DND-41 (cell line): ENCODE measurements around the gene DLK1.

Source experiments
- ATAC-seq: fragments of 200-7000 bp; cut with Tn5 transposase; 3 replicates; pipeline ENCODE4 v1.9.1; 2021; ENCODE audit warnings: low read depth; ENCODE audit not compliant: insufficient read depth
- DNase-seq: peaks from one replicate; pipeline ENCODE4 v3.0.0-alpha.2; 2020
- H2AFZ ChIP-seq: 2 replicates; pipeline ENCODE4 v1.6.0; 2012; ENCODE audit warnings: low read depth, low read length
- H3K27ac ChIP-seq: 2 replicates; pipeline ENCODE4 v1.5.1; 2012; ENCODE audit warnings: low read length, inconsistent platforms
- H3K27me3 ChIP-seq: fragments of 200-600 bp; sonication (generic); 2 replicates; pipeline ENCODE4 v1.6.0; 2012; ENCODE audit warnings: low read length, mild to moderate bottlenecking, inconsistent platforms; ENCODE audit not compliant: insufficient read depth, poor library complexity
- H3K36me3 ChIP-seq: 2 replicates; pipeline ENCODE4 v1.5.1; 2012; ENCODE audit warnings: low read length, inconsistent platforms; ENCODE audit not compliant: insufficient read depth
- H3K4me1 ChIP-seq: 2 replicates; pipeline ENCODE4 v1.5.1; 2012; ENCODE audit warnings: mild to moderate bottlenecking, low read length; ENCODE audit not compliant: insufficient read depth
- H3K4me2 ChIP-seq: 2 replicates; pipeline ENCODE4 v1.6.0; 2012; ENCODE audit warnings: mild to moderate bottlenecking, moderate library complexity, low read length, inconsistent platforms; ENCODE audit not compliant: insufficient read depth
- H3K4me3 ChIP-seq, 2 experiments: fragments of 200-600 bp in 1 of 2; shearing (Covaris generic) in 1 of 2; 2 replicates each; pipeline ENCODE4 v1.5.1; 2012 to 2016; ENCODE audit warnings: inconsistent platforms in 2 of 2, low read length in 2 of 2, mild to moderate bottlenecking in 2 of 2, low read depth in 1 of 2, moderate library complexity in 1 of 2
- H3K79me2 ChIP-seq: 2 replicates; pipeline ENCODE4 v1.6.0; 2012; ENCODE audit warnings: low read length, inconsistent platforms; ENCODE audit not compliant: insufficient read depth
- H3K9ac ChIP-seq: 2 replicates; pipeline ENCODE4 v1.6.0; 2012; ENCODE audit warnings: low read depth, mild to moderate bottlenecking, inconsistent platforms, low read length, moderate library complexity
- H3K9me3 ChIP-seq: 2 replicates; pipeline ENCODE4 v1.5.1; 2012; ENCODE audit warnings: low read length, moderate library complexity, mild to moderate bottlenecking, inconsistent platforms; ENCODE audit not compliant: insufficient read depth, severe bottlenecking
- H4K20me1 ChIP-seq: 2 replicates; pipeline ENCODE4 v1.6.0; 2012; ENCODE audit warnings: low read length; ENCODE audit not compliant: insufficient read depth
- CTCF ChIP-seq: IDR thresholded peaks from 2 replicates; pipeline ENCODE4 v1.5.1; 2012; ENCODE audit warnings: borderline replicate concordance, low read length, moderate library complexity, mild to moderate bottlenecking; ENCODE audit not compliant: poor library complexity, severe bottlenecking; ENCODE audit errors: extremely low read depth
- EZH2 ChIP-seq: IDR thresholded peaks from 3 replicates; pipeline ENCODE4 v1.6.1; 2012; ENCODE audit warnings: borderline replicate concordance, low read depth, mild to moderate bottlenecking, moderate library complexity, low read length, inconsistent platforms; ENCODE audit not compliant: severe bottlenecking

Gene DLK1

DNA sequence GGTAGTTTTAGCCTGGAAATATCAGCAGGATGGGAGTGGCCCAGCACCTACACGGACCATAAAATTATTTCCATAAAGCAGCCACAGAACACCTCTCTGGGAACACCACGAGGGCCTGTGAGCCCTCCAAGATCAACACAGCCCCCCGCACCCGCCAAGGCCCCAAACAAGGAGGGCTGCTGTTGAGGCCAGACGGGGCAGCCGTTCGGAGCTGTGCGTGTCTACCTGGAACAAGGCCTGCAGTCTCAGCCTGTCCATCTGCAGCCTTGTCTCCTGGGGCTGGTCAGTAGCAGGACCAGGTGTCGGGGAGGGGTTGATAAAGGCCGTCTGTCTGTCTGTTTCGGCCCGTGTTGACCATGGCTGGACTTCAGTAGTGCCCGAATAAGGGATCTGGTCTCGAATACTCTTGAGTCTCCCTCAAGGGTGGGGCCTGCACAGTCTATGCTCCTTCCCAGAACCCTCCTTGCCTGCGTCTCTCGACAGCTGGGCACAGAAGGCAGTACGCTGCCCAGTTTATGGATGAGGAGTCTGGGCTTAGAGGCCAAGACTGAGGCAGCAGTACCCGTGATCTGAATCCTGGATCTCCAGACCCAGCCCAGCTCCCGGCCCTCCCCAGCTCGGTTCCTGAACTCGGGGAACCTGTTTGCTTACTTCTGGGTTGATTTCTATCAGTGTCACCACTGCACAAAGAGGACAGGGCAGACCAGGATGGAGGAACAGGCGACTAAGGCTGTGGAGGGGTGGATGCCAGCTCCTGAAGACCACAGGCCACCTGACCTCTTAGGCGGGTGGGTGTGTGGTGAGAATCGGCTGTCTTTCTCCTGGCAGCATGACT lies 23.1 kb upstream of the DLK1 start:
- Histone ChIP-seq H3K9me3 (no peaks in the 10 kb centered on the region), H3K27ac (no peak overlapping the region), H3K4me1 (no peaks in the 10 kb centered on the region), H3K9ac (no peak overlapping the region), H3K27me3 (peaks cover 30% of the 10 kb centered on the region), H2AFZ (no peak overlapping the region), H3K4me2 (no peak overlapping the region), H3K4me3 (no peak overlapping the region), H4K20me1 (no peaks in the 10 kb centered on the region), H3K36me3 (no peaks in the 10 kb centered on the region), H3K79me2 (no peaks in the 10 kb centered on the region)
- no peak for DNase-seq
- no peak for ATAC-seq
- no peak for TF ChIP-seq EZH2
- TF ChIP-seq CTCF = no peak

GRCh38 chr14:100706200-100706599 lies 20.5 kb upstream of the DLK1 start:
- no peaks in the 10 kb centered on the region for H3K36me3 ChIP-seq
- H3K9ac ChIP-seq = no peak overlapping the region
- ATAC-seq = no peak
- DNase-seq = no peak
- H2AFZ ChIP-seq = no peak overlapping the region
- H3K27me3 ChIP-seq = peaks cover 24% of the 10 kb centered on the region
- H3K4me2 ChIP-seq = no peak overlapping the region
- no peak overlapping the region for H3K4me3 ChIP-seq
- H4K20me1 ChIP-seq = 0 out of 2 replicates have a peak, but pooled peaks cover 5% of the 10 kb centered on the region
- H3K9me3 ChIP-seq = no peaks in the 10 kb centered on the region
- no peaks in the 10 kb centered on the region for H3K4me1 ChIP-seq
- TF ChIP-seq EZH2 (no peak), CTCF (no peak)
- no peak overlapping the region for H3K27ac ChIP-seq
- no peaks in the 10 kb centered on the region for H3K79me2 ChIP-seq

GRCh38 chr14:100706860-100707259 lies 19.8 kb upstream of the DLK1 start:
- no peak overlapping the region for H3K9ac ChIP-seq
- DNase-seq = no peak
- H3K9me3 ChIP-seq = no peaks in the 10 kb centered on the region
- peaks cover 20% of the 10 kb centered on the region for H3K27me3 ChIP-seq
- no peak overlapping the region for H3K27ac ChIP-seq
- H3K79me2 ChIP-seq = no peaks in the 10 kb centered on the region
- TF ChIP-seq EZH2 (no peak), CTCF (no peak)
- H3K4me3 ChIP-seq = no peak overlapping the region
- 0 out of 2 replicates have a peak, but pooled peaks cover 5% of the 10 kb centered on the region for H4K20me1 ChIP-seq
- no peak overlapping the region for H2AFZ ChIP-seq
- no peaks in the 10 kb centered on the region for H3K4me1 ChIP-seq
- no peak overlapping the region for H3K4me2 ChIP-seq
- no peaks in the 10 kb centered on the region for H3K36me3 ChIP-seq
- no peak for ATAC-seq
